GM19240 (cell line): ENCODE results near the gene PSTK.

Experiments used
- DNase-seq: peaks from one replicate; pipeline ENCODE4 v3.0.0; 2011; ENCODE audit warnings: low spot score; ENCODE audit not compliant: insufficient read length

PSTK gene

GRCh38 chr10:123019264-123019663 is 39.1 kb downstream of the PSTK start:
- no peak for DNase-seq

- no peak for DNase-seq
These were observed 39.9 kb downstream of the PSTK start for GRCh38 chr10:123019941-123020703.

- DNase-seq = no peak
These were observed 41.3 kb downstream of the PSTK start for GRCh38 chr10:123021517-123021916.

- no peak for DNase-seq
These were observed 44.3 kb downstream of the PSTK start for GRCh38 chr10:123024540-123024939.

GRCh38 chr10:123026302-123026701 is 46.1 kb downstream of the PSTK start:
- no peak for DNase-seq

GRCh38 chr10:123027861-123028260 is 47.7 kb downstream of the PSTK start:
- DNase-seq = no peak

- no peak for DNase-seq
These were observed 50.9 kb downstream of the PSTK start for GRCh38 chr10:123031124-123031523.

GRCh38 chr10:123034332-123034731 is 54.1 kb downstream of the PSTK start:
- DNase-seq = no peak

GRCh38 chr10:123035467-123036086 is 55.4 kb downstream of the PSTK start:
- no peak for DNase-seq

- DNase-seq = no peak
These were observed 58.8 kb downstream of the PSTK start for GRCh38 chr10:123038782-123039631.

GRCh38 chr10:123039632-123039930 is 59.4 kb downstream of the PSTK start:
- no peak for DNase-seq
